NCI-H748 (cell line): ENCODE data around the gene CHL1.

Source experiments
- DNase-seq: peaks from one replicate; lab custom pipeline; 2025; ENCODE audit not compliant: unreplicated experiment; lab: John Stamatoyannopoulos, UW

The CHL1 gene

GRCh38 chr3:212432-212831 lies 15.9 kb downstream of the CHL1 start:
- no peak for DNase-seq

GRCh38 chr3:217099-217813 lies 20.7 kb downstream of the CHL1 start:
- DNase-seq: no peak

- DNase-seq: no peak
Measured at GRCh38 chr3:217948-218347, 21.4 kb downstream of the CHL1 start.

GRCh38 chr3:228442-229182 lies 32.0 kb downstream of the CHL1 start:
- DNase-seq: no peak

DNA sequence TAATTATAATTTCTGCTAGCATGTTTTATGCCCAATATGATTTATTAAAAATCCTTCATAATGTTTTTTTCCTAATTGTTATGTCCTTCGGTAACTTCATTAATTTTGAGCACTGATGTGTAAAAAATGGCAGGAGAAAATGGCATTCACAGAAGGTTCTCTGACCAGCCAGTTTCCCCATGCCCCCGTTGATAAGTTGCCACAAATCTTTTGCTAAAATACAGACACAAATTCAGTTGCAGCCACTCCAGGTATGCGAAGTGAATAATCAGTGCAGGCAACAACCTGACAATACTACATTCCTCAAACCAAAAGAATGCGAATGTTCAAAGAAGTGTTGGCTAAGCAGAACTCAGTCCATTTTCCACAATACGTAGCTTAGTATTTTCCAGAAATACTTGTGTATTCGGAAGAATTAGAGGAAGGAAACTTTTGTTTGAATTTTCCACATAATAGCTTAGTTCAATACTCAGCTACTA lies 32.7 kb downstream of the CHL1 start:
- no peak for DNase-seq

DNA sequence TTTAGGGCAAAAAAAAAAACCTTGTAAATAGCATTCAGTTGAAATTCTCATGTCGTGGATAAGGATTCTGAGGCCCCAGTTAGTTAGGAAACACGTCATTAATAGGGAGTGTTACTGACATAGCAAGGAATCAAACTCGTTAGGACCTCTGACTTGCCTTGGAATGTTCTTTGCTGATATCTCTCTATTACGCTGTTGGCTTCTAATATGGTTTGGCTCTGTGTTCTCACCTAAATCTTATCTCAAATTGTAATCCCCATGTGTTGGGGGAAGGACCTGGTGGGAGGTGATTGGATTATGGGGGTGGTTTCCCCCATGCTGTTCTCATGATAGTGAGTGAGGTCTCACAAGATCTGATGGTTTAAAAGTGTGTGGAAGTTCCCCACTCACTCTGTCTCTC lies 40.3 kb downstream of the CHL1 start:
- no peak for DNase-seq

- DNase-seq: no peak
Measured at GRCh38 chr3:242602-243355, 46.2 kb downstream of the CHL1 start.

DNA sequence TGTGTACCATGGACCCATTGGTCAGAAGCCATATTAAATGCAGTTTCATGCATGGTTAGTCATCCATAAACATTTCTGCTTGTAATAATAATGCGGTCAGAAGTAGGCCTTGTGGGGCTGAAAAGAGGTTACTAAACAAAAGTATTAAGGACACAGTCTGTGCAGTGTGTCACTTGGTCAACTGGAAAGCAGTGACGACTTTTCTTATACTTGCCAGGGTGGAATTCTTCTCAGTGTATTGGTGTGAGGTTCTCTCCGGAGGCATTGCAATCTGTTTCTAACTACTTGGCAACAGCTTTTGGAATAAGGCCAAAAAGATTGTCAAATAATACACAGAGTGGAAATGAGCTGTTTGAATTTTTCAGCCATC lies 46.8 kb downstream of the CHL1 start:
- DNase-seq: peak; percentile 18

- no peak for DNase-seq
Measured at GRCh38 chr3:244041-244440, 47.5 kb downstream of the CHL1 start.

GRCh38 chr3:247916-248315 lies 51.4 kb downstream of the CHL1 start:
- no peak for DNase-seq

DNA sequence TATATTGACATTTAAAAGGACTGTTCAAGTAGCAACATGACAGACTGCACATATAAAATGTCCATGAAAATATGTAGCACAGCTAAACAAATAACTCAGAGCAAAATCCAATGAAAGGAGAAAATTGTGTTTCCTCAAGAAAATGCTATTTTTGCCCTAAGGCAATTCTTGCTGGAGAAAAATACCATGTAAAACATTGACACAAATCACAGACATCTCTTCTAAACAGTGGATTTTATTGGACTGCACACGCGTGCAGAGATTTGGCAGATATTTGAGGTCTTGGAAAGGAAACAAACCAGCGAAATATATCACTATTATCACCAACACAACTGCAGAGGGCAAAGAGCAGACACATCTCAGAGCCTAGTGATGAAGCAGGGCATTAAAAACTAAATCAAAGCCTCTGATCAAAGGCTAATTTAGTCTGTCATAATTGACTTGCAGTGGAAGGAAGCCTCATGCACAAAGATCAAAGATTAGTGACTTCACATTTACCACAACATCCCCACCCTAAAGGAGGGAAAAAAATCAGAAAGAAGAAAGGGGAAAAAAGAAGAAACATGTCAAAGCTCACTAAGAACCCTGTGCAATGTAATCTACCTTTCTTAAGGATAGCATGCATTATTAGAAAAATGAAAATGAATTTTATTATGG lies 52.4 kb downstream of the CHL1 start:
- DNase-seq: no peak

- DNase-seq: no peak
Measured at GRCh38 chr3:249587-250262, 53.2 kb downstream of the CHL1 start.

DNA sequence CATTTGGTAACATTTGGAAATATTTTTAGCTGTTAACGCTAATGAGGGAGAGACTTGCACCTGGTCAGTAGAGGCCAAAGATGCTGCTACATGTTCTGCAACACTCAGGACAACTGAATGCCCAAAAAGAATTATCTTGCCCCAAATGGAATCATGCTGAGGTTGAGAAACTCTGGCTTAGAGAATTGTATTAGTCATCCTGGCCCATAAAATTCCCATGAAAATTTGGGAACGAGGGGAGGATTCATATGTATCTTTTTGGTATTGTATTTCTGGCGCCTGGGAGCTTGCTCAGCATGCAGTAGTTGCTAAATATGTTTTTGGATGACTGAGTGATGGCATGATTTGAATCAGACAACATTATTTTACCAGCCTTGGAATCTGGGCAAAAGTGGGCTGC lies 59.9 kb downstream of the CHL1 start:
- DNase-seq: no peak

GRCh38 chr3:257826-258225 lies 61.3 kb downstream of the CHL1 start:
- DNase-seq: no peak

- DNase-seq: no peak
Measured at GRCh38 chr3:260898-261297, 64.3 kb downstream of the CHL1 start.

DNA sequence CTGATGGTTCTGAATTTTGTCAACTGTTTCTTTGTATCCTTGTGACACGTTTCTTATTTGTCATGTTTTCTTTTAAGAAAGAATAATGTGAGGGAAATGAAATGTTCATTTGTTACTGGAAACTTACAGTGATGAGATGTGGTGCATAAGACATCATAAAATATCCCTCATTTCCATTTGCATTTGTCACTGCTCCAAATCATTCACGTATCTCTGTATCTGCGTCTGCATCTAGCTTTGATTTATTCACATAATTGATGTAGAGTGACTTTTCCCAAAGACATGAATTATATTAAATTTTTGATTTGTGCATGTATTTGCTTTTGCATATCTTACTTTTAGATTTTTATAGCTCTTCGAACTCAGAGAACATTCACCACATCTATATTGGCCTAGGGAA lies 66.8 kb downstream of the CHL1 start:
- DNase-seq: no peak

DNA sequence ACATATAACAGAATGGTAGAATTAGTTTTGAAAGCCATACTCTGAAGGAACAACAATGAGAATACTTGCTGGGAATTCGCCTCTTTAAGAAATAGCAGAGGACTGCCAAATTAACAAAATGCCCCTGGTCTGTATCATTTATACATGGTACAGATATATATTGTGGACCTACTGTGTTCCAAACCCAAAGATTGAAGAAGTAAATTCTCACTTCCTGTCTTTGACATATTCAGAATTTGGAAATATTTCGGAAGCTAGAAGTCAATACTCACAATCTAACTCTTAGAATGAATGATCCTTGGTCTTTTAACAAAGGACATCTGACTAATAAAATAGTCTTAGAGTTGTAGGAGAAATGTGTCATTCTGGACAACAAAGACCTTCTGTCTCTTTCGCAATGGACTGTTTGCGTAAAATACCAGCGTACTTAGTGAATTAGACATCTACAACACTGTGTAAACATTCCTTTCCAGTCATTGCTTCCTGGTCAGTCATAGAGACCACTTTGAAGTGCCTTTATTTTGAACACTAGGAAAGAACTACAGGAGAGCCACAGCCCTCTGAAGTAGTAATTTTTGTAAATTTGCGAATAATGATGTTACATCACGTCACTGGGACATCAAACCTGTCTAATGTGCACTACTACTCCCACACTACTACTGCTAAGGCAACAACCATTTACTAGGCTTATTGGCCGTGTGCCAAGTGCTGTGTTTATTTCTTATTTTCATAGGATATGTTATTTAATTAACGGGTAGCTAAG lies 68.0 kb downstream of the CHL1 start:
- DNase-seq: peak; percentile 68

- DNase-seq: no peak
Measured at GRCh38 chr3:267101-267500, 70.5 kb downstream of the CHL1 start.

- no peak for DNase-seq
Measured at GRCh38 chr3:270688-271087, 74.1 kb downstream of the CHL1 start.

- no peak for DNase-seq
Measured at GRCh38 chr3:274927-275326, 78.4 kb downstream of the CHL1 start.
